NCI-H345 treated with DMSO at 0.1 percent for 48 hours (cell line): ENCODE results near the gene WWP2.
"Not testable (repeated sequence)": the region's sequence is repeated elsewhere in the genome, so short reads cannot be mapped to it uniquely, and the experiment has no call there.

Experiments
- DNase-seq: peaks from one replicate; lab custom pipeline; 2025; ENCODE audit not compliant: unreplicated experiment; lab: John Stamatoyannopoulos, UW

The WWP2 gene

DNA sequence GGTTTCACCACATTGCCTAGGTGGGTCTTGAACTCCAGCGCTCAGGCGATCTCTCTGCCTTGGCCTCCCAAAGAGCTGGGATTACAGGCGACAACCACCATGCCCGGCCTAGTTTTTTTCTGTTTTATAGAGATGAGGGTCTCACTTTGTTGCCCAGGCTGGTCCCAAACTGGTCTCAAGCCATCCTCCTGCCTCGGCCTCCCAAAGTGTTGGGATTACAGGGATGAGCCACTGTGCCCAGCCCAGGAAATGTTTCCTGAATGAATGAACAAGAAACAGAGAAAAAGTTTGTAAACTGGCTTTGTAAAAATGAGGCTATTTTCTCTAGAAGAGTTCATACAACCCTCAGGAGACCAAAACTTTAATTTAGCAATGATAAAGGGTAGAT is 68.0 kb downstream of the WWP2 start:
- no peak for DNase-seq

GRCh38 chr16:69830534-69831211 is 68.5 kb downstream of the WWP2 start:
- DNase-seq, result no peak

GRCh38 chr16:69831212-69832123 is 69.3 kb downstream of the WWP2 start:
- no peak for DNase-seq

DNA sequence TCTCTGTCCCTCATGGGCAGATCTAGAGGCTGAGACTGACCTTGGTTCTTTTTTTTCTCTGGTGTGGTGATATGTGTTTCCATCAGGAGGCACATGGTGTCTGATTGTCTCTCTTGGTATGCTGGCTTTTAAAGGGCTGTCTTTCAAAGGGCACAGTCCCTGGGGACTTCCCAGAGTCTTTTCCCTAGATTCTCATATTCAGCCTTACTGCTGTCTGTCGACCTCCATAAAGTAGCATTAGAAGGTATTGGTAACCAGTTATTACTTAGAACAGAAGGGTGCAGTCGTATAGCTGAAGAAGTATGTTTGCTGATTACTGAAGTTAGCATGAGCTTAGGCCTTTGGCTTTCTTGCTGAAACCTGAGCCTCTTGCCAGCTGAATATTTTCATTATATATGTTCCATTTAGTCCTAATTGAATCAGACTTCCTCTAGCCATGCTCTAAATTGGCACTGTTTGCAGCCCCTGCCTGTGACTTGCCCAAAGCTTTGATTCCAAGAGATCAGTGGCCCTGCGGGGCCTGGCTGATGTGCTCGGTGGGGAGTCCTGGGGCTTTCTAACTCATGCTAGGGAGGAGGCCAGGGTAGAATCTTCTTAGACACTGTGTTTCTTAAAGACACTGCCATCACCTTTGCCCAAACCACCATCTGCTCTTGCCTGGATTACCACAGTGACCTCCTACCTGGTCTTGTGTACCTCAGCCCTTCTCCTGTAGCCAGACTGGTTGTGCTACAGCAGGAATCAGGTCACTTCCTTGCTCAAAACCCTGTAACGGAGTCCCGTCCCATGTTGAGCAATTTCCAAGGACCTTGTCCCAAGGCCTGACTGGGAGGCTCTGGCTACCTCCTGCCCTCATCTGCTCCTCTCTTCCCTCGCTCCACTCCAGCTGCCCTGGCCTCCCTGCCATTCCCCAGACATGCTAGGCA is 71.5 kb downstream of the WWP2 start:
- DNase-seq, result no peak

DNA sequence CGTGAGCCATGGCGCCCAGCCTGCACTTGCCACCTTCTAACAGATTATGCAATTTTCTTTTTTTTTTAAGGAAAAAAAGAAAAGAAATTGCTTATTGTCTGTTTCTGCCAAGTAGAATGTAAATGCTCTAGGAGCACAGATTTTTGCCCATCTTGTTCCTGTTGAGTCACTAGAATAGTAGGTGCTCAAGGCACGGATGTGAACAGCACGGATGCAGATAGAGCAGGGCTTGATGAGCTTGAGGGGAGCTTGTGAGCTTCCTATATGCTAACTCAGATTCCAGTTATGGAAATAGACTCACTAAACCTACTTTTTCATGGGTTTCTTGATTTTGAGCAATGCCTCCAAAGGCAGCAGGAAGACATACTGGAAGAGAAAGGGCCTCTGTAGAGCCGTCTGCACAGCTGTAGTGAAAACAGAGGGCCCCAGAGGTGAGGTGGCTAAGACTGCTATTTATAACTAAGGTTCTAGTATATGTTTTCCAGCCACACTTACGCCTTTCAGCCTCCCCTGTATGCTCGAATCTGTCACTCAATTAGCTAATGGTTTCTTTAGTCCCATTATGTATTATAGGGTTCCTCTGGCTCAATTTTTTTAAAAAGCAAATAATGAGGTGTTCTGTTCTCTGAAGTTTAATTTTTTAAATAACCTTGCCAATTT is 72.8 kb downstream of the WWP2 start:
- no peak for DNase-seq

GRCh38 chr16:69836257-69836656 is 74.1 kb downstream of the WWP2 start:
- no peak for DNase-seq

- no peak for DNase-seq
Measured at GRCh38 chr16:69837380-69837779, 75.2 kb downstream of the WWP2 start.

- DNase-seq, result no peak
Measured at GRCh38 chr16:69838489-69838888, 76.4 kb downstream of the WWP2 start.

DNA sequence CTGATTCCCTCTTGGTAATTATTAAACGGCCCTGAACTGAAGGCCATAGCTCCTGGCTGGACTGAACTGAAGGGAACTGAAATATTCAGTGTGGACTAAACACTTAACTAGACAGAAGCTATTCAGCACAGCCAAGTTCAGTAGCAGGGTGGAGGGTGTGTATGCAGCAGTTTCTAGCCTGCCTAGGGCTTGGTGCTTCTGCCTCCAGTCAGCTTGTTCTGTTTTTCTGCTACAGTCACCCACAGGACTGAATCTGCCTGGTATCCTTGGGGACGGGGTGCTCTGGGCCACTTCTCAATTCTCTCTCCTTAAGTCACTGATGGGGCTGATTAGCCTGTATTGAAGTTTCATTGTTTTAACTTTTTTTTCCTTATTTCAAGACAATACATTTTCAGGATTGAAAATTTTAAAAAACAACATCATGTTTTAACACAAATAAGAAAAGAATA is 77.1 kb downstream of the WWP2 start:
- DNase-seq, result no peak

DNA sequence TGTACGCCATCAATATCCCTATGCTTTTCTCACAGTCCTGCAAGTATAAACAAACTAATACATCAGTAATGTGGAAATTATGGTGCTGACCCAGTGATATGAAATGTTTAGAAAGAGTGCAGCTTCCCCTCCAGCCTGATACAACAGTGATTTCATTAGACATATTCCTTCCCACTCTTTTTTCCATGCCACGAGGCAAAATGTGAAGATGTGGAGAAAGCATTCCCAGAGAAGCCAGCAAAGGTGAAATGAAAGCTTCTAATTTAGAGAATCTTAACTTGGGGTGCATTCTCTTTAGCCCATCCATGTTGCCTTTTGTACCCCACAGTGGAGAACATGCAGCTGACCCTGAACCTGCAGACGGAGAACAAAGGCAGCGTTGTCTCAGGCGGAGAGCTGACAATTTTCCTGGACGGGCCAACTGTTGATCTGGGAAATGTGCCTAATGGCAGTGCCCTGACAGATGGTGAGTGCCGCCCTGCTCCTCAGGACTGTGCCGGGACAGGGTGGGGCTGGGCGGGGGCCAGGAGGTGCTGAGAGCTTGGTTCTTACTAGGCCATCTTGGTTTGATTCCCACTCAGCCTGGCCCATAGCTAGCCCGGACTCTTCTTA is 77.8 kb downstream of the WWP2 start:
- DNase-seq, result no peak

DNA sequence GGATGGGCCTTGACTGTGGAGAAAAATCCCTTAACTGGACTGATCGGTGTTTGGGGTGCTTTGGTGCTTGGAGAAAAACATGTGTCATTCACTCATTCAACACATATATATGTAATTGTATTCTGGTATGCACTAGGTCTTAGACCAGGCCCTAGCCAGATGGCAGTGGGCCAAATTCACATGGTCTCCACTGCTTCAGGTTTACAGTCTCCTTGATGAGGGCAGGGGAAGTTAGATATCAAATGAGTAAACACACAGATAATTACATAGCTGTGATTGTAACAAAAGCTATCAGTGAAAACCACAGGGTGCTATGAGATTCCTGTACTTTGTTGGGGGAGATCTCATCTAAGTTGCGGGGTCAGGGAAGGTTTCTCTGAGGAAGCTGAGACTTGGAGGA is 78.8 kb downstream of the WWP2 start:
- no peak for DNase-seq

DNA sequence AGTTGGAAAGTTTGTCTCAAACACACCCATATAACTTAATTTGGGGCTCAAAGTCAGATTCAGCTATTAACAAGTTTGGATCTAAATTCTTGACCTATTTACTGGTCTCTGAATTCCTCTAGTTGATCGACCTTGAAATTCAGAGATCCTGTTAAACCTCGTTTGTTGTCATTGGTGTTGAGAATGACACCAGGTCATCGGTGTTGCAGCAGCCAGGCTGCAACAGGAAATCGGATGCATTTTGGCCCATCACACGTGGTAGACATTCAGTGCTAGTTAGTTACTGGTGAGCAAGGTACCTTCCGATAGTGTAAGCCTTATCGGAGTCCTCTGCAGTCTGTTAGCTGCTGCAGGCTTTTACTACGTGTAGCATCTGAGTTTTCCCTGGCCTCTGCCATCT is 82.3 kb downstream of the WWP2 start:
- no peak for DNase-seq

- DNase-seq, result no peak
Measured at GRCh38 chr16:69845181-69845580, 83.0 kb downstream of the WWP2 start.

GRCh38 chr16:69847643-69848042 is 85.5 kb downstream of the WWP2 start:
- no peak for DNase-seq

- DNase-seq, result no peak
Measured at GRCh38 chr16:69848637-69849545, 86.8 kb downstream of the WWP2 start.

DNA sequence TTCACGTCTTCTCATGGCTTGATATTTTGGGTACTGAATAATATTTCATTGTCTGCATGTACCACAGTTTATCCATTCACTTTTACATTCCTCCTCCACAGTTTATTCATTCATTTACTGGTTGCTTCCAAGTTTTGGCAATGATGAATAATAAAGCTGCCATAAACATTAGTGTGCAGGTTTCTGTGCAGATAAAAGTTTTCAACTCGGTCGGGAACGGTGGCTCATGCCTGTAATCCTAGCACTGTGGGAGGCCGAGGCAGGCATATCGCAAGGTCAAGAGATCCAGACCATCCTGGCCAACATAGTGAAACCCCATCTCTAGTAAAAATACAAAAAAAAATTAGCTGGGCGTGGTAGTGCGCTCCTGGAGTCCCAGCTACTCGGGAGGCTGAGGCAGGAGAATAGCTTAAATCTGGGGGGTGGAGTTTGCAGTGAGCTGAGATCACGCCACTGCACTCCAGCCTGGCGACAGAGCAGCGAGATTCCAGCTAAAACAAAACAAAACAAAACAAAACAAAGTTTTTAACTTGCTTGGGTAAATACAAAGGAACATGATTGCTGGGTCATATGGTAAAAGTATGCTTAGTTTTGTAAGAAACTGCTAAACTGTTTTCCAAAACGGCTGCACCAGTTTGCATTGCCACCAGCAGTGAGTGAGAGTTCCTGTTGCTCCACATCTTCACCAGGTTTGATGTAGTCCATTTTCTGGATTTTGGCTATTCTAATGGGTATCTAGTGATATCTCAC is 89.5 kb downstream of the WWP2 start:
- DNase-seq, result no peak

DNA sequence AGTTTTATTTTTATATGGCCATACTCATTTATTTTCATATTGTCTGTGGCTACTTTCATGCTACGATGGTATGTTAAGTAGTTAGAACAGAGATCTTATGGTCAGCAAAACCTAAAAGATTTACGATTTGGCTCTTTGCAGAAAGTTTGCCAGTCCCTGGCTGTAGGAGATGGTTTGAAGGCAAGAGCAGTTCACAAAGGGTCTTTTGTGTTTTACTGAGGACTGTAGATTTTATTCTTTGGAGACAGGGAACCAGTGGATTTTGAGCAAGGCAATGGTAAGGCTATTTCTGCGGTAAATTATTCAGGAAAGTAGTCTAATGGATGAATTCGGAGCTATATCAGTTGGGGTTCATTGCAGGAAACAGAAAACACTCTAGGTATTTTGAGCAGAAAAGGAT is 90.7 kb downstream of the WWP2 start:
- no peak for DNase-seq

DNA sequence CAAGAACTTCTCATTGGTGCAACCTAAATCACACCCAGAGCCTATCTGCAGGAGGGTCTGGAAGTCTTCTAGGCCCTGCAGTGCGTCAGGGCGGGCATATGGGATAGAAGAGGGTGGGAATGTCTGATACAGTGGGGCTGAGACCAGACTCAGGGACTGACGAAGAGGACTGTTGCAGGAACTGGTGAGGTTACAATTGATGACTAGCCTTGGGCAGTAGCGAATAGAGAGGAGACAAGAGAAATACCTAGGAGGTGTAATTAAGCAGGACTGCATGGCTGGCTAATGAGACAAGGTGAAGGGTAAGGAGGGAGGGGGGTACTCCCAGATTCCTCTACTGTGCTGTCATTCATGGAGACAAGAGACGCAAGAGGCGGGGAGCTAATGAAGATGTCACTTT is 91.3 kb downstream of the WWP2 start:
- DNase-seq, result no peak

DNA sequence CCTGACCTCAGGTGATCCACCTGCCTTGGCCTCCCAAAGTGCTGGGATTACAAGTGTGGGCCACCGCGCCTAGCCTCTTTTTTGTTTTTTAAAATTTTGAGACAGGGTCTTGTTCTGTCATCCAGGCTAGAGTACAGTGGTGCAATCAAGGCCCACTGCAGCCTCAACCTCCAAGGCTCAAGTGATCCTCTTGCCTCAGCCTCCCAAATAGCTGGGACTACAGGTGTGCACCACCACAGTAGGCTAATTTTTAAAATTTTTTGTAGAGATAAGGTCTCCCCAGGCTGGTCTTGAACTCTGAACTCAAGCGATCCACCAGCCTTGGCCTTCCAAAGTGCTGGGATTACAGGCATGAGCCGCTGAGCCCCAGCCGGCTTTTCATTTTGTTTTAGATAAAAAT is 92.6 kb downstream of the WWP2 start:
- not testable (repeated sequence) for DNase-seq
